Parathyroid adenoma (tissue), 2 donors: ENCODE data around the gene WDR87.
A peak's percentile ranks its signal among the peaks of the same experiment; 100 is the strongest.

ENCODE experiments used
- H2AFZ ChIP-seq: fragments of 300-600 bp; sonication (generic); one replicate; pipeline ENCODE4 v1.7.0; 2017; ENCODE audit warnings: antibody characterized with exemption, mild to moderate bottlenecking
- H3K27ac ChIP-seq: fragments of 300-600 bp; sonication (generic); one replicate; pipeline ENCODE4 v1.7.0; 2017
- H3K27me3 ChIP-seq: fragments of 300-600 bp; sonication (generic); one replicate; pipeline ENCODE4 v1.7.0; 2017; ENCODE audit warnings: low read length; ENCODE audit not compliant: control insufficient read depth, insufficient read depth
- H3K36me3 ChIP-seq: fragments of 300-600 bp; sonication (generic); one replicate; pipeline ENCODE4 v1.7.0; 2017; ENCODE audit warnings: low read length; ENCODE audit not compliant: control insufficient read depth, insufficient read depth
- H3K4me1 ChIP-seq: fragments of 300-600 bp; sonication (generic); one replicate; pipeline ENCODE4 v1.7.0; 2017; ENCODE audit warnings: control low read depth
- H3K4me2 ChIP-seq: fragments of 300-600 bp; sonication (generic); one replicate; pipeline ENCODE4 v1.7.0; 2017; ENCODE audit warnings: low read length
- H3K4me3 ChIP-seq: fragments of 300-600 bp; sonication (generic); one replicate; pipeline ENCODE4 v1.7.0; 2017; ENCODE audit warnings: low read depth, low read length
- H3K79me2 ChIP-seq: fragments of 300-600 bp; sonication (generic); one replicate; pipeline ENCODE4 v1.7.0; 2017; ENCODE audit warnings: control low read depth
- H3K9ac ChIP-seq: fragments of 300-600 bp; sonication (generic); one replicate; pipeline ENCODE4 v1.7.0; 2017; ENCODE audit warnings: mild to moderate bottlenecking
- H3K9me3 ChIP-seq: fragments of 300-600 bp; sonication (generic); one replicate; pipeline ENCODE4 v1.7.0; 2017; ENCODE audit warnings: low read length; ENCODE audit not compliant: control insufficient read depth
- TF ChIP-seq, protein P1 (sequence below): fragments of 300-600 bp; sonication (generic); IDR thresholded peaks from one replicate; pipeline ENCODE4 v1.7.0; 2017; ENCODE audit warnings: antibody characterized with exemption, mild to moderate bottlenecking
- donor health status: primary hyperparathyroidism.

The WDR87 gene

DNA sequence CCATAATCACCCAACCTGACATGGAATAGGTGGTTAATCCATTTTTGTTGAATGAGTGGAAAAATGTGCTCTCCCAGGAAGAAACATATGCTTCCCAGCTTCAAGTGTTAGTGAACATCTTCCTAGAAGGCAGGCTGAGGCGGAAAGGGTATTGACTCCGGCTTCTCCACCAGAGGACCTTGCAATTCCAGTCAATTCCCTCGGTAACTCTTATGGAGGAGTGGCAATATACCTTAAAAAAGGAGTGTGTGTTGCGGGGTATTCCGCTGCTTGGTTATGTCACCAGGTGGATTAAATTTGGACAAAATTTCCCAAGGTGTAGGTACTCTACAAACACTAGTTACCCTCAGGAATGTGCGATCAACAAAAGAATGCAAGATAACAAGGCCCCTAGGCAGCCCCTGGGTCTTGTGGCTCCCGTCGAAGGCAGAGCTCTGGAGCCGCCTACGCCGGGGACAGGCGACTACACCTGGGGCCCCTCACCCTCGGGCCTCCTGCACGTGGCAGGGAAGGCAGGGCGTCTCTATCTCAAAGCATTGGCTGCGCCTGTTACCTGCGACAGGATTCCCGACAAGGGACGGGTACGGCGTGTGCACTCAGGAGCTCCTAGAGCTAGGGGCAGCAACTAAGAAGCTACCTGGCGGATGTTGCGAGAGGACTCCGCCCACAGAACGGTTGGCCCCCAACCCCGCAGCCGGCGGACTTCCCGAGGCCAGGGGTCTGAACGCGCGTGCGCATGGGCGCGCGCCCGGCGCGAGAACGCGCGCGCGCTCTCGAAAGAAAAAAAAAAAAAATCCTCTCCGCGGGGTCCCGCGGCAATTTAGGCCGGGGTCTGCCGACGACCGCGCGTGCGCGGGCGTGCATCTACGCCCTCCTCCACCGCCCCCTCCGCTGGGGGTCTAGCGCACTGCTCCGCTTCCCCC, at the start of gene WDR87:
Gene WDR87, minus strand, starts transcription at position 649 of the 923 bp plus-strand sequence. CDS start 8,355 bp downstream, outside the sequence.
- H2AFZ ChIP-seq: peak within 1 kb of the TSS; percentile 98
- H3K4me1 ChIP-seq: peaks cover 3% of the 10 kb centered on the region
- peak within 1 kb of the TSS; percentile 57 for H3K27ac ChIP-seq
- H3K4me2 ChIP-seq: peak within 1 kb of the TSS; percentile 93
- H3K9me3 ChIP-seq: no peaks in the 10 kb centered on the region
- TF ChIP-seq, protein P1, sequence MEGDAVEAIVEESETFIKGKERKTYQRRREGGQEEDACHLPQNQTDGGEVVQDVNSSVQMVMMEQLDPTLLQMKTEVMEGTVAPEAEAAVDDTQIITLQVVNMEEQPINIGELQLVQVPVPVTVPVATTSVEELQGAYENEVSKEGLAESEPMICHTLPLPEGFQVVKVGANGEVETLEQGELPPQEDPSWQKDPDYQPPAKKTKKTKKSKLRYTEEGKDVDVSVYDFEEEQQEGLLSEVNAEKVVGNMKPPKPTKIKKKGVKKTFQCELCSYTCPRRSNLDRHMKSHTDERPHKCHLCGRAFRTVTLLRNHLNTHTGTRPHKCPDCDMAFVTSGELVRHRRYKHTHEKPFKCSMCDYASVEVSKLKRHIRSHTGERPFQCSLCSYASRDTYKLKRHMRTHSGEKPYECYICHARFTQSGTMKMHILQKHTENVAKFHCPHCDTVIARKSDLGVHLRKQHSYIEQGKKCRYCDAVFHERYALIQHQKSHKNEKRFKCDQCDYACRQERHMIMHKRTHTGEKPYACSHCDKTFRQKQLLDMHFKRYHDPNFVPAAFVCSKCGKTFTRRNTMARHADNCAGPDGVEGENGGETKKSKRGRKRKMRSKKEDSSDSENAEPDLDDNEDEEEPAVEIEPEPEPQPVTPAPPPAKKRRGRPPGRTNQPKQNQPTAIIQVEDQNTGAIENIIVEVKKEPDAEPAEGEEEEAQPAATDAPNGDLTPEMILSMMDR: no peak
- H3K36me3 ChIP-seq: no peaks in the 10 kb centered on the region
- H3K9ac ChIP-seq: peak within 1 kb of the TSS; percentile 41
- H3K79me2 ChIP-seq: peaks cover 11% of the 10 kb centered on the region
- H3K27me3 ChIP-seq: no peaks in the 10 kb centered on the region
- peak within 1 kb of the TSS; percentile 81 for H3K4me3 ChIP-seq

DNA sequence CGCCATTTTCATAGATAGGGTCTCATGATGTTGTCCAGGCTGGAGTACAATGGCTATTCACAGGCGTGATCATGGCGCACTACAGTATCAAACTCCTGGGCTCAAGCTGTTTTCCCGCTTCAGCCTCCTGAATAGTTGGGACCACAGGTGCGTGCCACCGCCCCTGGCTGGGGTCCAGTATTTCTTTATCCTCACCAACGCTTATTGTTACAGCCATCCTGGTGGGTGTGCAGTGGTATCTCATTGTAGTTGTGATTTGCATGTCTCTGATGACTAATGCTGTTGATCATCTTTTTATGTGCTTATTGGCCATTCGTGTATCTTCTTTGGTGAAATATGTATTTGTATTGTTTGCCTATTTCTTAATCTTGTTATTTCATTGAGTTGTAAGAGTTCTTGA, 49.6 kb upstream of the WDR87 start:
- H3K9ac ChIP-seq: no peak overlapping the region
- no peak overlapping the region for H2AFZ ChIP-seq
- peaks cover 4% of the 10 kb centered on the region for H3K79me2 ChIP-seq
- H3K27ac ChIP-seq: no peak overlapping the region
- H3K36me3 ChIP-seq: no peaks in the 10 kb centered on the region
- H3K4me3 ChIP-seq: no peak overlapping the region
- H3K27me3 ChIP-seq: no peaks in the 10 kb centered on the region
- TF ChIP-seq, protein P1: no peak
- no peak overlapping the region for H3K4me2 ChIP-seq
- H3K9me3 ChIP-seq: no peaks in the 10 kb centered on the region
- no peaks in the 10 kb centered on the region for H3K4me1 ChIP-seq

- TF ChIP-seq, protein P1: no peak
- Histone ChIP-seq H3K4me2 (no peak overlapping the region), H3K4me3 (no peak overlapping the region), H3K9ac (no peak overlapping the region), H3K36me3 (no peaks in the 10 kb centered on the region), H3K27ac (no peak overlapping the region), H3K27me3 (no peaks in the 10 kb centered on the region), H2AFZ (no peak overlapping the region), H3K4me1 (no peaks in the 10 kb centered on the region), H3K79me2 (peaks cover 4% of the 10 kb centered on the region), H3K9me3 (no peaks in the 10 kb centered on the region)
Measured at GRCh38 chr19:37954421-37954874, 48.1 kb upstream of the WDR87 start.

DNA sequence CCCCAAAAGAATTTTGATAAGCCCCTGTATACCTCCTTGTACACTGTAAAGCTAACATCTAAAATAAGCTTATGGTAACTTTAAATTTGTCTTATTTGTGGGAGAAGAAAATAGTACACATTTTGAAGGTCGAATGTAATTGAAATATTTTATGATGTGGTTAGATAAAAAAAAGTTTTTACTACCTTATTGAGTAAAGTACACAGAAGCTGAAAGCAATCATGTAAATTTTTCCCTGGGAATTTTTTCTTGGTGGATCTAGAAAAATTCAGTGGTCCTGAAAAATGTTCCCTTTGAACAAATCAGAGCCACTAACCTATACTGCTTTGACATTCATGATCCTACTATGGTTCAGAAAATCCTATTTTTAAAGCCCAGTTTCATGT, 47.5 kb upstream of the WDR87 start:
- H2AFZ ChIP-seq: no peak overlapping the region
- H3K79me2 ChIP-seq: peaks cover 4% of the 10 kb centered on the region
- no peak overlapping the region for H3K4me2 ChIP-seq
- TF ChIP-seq, protein P1: no peak
- no peak overlapping the region for H3K9ac ChIP-seq
- H3K9me3 ChIP-seq: no peaks in the 10 kb centered on the region
- H3K4me1 ChIP-seq: no peaks in the 10 kb centered on the region
- H3K27me3 ChIP-seq: no peaks in the 10 kb centered on the region
- no peak overlapping the region for H3K27ac ChIP-seq
- H3K4me3 ChIP-seq: no peak overlapping the region
- no peaks in the 10 kb centered on the region for H3K36me3 ChIP-seq
